Hypothalamus (tissue), 51 donors: ENCODE data around the gene HECTD4.
"Not testable (repeated sequence)": the region's sequence is repeated elsewhere in the genome, so short reads cannot be mapped to it uniquely, and the experiment has no call there.

Source experiments
- DNase-seq, 51 donors: peaks; one replicate each; lab custom pipeline; 2025; lab: John Stamatoyannopoulos, UW

The HECTD4 gene

DNA sequence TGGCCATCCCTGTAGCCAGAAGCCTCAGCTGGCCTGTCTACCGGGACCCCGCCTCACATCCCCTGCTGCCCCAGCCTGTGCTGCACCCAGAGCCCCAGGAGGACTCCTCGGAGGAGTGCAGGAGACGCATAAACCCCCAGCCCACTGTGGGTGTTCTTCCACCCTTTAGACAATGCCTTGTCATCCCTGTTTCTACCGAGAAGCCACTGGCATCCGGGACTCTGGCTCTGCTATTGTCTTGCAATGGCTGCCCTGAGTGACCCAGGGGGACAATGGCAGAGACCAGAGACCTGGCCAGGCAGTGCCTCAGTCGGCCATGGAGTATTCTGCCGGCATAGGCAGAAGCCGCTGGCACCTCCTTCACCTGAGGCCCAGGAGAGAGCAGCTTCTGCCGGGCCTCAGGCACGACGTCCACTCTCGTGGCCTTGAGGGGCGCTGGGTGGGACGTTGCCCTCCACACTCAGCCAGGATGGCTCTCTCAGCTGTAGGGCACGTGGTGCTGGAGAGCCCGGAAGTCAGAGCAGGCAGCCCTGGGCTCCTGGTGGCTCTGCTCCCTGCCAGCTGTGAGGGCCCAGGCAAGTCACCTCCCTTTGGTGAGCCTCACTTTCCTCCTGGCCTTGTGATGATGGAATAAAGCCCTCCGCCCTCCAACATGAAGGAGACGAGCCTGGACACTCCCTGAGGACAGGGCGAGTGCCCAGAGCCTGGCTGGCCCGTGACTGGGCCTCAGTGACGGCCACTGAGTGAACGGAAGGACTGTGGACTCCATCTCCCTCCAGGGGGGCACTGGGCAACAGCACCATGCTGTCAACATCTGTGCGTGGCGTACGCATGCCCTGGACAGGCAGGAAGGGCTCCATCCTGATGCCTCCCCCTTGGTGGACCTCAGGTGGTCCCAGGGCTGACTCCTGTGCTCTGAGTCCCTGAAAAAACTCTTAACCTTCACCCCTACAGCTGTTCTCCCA is 215.9 kb downstream of the HECTD4 start:
- DNase-seq, result no peak

DNA sequence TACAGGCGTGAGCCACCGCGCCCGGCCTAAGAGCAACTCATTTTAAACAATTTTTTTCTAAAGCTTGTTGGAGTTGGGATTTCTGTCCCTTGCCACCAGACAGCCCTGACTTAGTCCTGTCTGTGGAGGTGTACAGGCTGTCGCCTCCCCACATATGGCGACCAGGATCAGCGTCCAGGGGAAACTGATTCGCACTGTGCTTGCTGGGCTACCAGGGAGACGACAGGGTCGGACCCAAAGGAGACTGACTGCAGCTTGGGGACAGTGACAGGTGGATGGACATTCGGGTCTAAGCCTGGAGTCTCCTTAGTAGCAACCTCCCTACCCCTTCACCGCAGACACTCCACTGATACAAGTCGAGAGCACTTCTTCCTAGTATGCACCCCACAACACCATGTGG is 216.6 kb downstream of the HECTD4 start:
- DNase-seq, result no peak

DNA sequence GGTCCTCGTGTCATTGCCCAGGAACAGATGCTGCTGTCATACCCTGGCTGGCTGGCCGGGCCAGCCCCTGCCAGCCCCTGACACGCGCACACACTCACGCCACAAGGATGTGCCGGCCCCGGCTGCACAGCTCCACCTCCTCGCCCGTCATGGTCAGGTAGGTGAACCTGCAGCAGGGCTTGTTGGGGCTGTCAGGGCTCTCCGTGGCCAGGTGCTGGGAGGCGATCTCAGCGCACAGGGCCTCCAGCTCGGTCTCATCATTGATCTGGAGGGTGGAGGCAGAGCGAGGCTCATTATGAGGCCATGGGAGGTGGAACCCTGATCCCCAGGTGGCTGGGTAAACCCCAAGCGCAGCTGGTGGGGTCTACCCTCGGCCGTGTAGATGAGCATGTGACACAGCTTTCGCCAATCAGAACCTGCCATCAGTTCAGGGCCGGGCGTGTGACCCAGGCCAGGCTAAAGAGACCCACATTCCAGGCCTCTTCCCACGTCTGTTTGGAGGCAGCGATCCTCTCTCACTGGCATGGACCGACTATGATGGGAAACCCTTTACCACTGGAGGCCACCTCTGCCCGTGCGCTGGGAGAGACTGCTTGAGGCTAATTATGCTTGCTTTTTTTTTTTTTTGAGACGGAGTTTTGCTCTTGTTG is 218.1 kb downstream of the HECTD4 start:
- no peak for DNase-seq

DNA sequence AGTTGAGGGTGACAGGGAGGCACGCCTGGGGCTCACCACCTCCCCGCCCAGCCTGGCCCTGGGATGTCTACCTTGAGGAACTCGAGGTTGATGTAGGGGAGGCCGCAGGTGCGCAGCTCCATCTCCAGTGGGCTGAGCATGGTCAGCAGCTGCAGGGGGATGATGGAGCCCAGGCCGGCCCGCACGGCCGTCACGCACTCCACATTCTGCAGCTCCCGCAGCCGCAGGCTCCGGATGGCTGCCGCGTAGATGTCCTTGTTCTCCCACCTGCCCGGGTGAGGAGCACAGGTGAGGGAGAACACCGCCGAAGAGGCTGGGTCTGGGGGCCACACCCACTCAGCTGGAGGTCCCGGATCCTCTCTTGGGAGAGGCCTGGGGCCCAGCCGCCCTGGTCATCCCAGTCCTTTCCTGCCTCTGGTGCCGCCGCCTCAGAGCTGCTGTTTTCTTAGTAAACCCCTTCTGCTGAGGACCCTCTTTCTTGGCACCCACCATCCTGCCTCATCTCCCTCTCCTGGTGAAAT is 218.7 kb downstream of the HECTD4 start:
- no peak for DNase-seq

DNA sequence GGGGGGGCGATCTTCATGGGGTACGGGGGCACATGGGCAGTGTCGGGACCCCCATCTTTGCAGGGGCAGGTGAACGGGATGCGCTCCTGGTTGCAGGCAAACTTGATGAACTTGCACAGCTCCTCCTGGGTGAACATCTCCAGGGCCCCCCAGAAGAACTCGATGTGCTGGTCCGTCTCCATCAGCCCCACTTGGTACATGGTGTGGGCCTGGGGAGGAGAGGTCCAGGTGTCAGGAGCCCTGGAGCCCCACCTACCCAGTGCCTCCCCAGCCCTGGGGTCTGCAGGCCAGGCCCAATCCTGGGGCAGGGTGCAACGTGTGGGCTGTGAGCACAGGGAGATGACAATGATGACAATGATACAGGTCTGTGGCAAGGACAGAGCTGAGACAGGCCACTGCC is 219.2 kb downstream of the HECTD4 start:
- no peak for DNase-seq

DNA sequence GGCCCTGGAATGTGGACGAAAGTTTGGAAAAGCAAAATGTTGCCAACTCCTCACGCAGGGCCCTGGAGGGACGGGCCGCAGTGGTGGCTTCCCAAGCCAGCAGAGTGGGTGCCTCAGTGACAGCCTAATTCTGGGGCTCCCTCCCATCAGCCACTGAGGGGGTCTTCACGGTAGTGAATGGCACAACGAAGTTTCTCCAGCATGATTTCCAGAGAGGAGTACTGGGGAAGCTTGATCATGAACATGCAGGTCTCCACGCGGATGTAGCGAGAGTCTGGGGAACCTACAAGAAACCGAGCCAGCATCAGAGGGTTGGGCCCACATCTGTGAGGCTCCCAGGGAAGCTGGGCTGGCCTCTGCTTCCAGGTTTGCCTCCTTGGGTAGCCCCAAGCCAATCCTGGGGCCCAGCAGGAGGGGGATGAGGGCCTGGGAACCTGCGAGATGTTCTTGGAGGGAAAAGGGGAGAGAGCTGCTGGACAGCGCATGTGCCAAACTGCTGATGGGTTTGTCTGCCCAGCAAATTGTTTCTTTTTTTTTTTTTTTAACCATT is 219.9 kb downstream of the HECTD4 start:
- DNase-seq, result no peak

DNA sequence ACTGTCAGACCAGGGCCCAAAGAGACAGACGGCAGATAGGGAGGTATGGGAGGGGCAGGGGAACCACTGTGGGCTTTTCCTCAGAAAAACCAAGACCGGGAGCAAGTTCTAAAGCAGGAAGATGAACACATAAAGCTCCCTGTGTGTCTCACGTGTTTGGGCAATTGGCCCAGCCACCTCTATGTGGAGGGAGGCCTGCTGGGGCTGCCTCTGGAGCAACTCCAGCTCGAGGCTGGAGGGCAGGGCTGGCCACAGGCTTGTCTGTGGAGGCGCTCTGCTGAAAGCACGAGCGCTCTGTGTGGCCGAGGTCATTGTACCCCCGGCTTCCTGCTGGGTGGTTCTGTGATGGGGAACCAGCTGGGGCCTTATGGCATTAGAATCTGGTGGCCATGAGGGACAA is 220.5 kb downstream of the HECTD4 start:
- peak in 1 of 51 donors; percentile 12 for DNase-seq

DNA sequence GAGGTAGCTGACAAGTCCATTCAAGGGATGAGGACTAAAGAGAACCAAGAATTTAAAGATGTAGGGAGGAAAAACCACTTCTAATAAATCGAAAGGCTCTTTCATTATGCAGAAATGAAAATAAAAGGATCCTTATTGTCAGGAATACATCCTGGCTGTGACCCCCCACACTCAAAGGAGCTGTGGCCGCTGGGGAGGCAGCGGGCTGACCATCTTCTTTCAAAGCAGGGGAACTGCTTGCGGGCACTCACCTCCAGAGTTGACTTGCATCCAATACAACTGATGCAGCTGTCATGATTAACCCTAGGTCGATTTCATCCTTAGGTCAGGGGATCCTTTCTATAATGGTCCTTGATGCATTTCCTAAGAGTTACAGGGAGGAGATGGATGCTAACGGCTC is 221.6 kb downstream of the HECTD4 start:
- no peak for DNase-seq

GRCh38 chr12:112159146-112159541 is 223.1 kb downstream of the HECTD4 start:
- DNase-seq, result no peak

DNA sequence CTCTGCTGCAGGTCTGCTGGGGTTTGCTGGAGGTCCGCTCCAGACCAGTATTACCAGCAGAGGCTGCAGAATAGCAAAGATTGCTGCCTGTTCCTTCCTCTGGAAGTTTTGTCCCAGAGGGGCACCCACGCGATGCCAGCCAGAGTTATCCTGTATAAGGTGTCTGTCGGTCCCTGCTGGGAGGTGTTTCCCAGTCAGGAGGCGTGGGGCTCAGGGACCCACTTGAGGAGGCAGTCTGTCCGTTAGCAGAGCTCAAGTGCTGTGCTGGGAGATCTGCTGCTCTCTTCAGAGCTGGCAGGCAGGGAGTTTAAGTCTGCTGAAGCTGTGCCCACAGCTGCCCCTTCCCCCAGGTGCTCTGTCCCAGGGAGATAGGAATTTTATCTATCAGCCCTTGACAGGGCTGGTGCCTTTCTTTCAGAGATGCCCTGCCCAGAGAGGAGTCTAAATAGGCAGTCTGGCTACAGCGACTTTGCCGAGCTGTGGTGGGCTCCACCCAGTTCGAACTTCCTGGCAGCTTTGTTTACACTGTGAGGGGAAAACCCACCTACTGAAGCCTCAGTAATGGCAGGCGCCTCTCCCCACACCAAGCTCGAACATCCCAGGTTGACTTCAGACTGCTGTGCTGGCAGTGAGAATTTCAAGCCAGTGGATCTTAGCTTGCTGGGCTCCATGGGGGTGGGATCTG is 223.6 kb downstream of the HECTD4 start:
- DNase-seq, result not testable (repeated sequence)

- no peak for DNase-seq
Observed at GRCh38 chr12:112153893-112154219, 228.4 kb downstream of the HECTD4 start.

GRCh38 chr12:112153181-112153892 is 228.9 kb downstream of the HECTD4 start:
- DNase-seq, result no peak

GRCh38 chr12:112151766-112152541 is 230.3 kb downstream of the HECTD4 start:
- no peak for DNase-seq

DNA sequence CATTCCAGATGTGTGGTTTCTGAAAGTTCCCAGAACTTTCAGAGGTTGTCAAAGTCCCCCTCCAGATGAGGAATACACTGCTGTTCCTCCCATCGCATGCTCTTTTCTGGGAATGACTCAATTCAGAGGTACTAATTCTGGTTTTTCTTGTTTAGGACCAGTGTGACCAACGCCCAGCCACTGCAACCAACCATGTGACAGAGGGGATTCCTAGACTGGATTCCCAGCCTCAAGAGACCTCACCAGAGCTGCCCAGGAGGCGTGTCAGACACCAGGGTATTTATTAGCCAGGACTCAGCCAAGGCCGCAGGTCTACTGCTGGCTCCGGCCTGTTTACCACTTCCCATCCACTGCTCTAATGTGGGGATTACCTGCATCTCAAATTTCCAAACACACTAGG is 232.6 kb downstream of the HECTD4 start:
- no peak for DNase-seq

DNA sequence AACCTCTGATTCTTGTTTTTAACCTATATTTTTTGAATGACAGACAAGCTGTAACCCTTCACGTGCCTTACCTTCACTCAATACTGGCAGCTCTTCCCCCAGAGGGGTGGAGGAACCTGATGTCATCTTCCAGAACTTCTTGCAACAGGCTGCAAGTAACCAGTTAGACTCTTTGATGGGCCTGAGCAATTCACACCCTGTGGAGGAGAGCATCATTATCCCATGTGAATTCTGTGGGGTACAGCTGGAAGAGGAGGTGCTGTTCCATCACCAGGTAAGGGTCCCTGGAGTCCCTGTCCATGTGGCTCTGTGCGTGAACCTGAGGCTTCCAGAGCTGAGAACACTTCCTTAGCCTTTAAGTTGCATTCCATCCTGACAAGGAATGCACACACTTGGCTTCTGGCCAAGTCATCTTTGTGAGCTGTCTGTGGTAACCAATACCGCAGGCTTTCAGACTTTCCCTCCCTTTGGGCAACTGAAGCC is 234.2 kb downstream of the HECTD4 start:
- no peak for DNase-seq

- DNase-seq, result no peak
Observed at GRCh38 chr12:112146123-112146522, 236.1 kb downstream of the HECTD4 start.

GRCh38 chr12:112140728-112141127 is 241.5 kb downstream of the HECTD4 start:
- DNase-seq, result no peak

DNA sequence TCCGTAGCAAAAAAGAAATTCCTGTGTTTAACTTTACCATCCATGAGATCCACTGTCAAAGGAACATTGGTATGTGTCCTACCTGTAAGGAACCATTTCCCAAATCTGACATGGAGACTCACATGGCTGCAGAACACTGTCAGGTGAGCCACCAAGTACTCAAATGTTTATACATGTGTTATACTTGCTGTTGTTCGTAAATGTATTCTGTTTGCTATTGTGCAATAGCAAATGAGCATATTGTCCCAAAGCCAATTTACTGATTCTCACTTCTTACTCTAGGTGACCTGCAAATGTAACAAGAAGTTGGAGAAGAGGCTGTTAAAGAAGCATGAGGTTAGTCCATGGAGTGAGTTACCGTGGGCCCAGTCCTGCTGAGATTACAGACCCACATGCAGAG is 247.5 kb downstream of the HECTD4 start:
- DNase-seq, result no peak

DNA sequence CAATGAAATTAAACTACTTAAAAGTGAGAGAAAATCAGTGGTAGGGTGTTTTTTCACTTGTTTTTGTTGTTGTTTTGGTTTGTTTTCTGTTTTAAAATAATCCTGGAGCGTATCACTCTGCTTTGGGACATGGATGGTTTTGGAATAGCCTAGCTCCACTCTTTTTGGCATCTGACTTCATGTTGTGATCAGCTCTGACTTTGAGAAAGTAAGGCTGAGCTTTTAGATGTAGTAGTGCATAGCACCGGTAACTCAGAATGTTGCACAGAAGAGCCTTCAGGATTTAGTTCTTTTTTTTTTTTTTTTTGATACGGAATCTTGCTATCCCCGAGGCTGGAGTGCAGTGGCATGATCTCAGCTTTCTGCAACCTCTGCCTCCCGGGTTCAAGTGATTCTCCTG is 248.8 kb downstream of the HECTD4 start:
- no peak for DNase-seq
